Calu3 (cell line): ENCODE measurements around the gene NDUFC2. TPM values are rescaled to one million over a fixed set of nuclear protein-coding genes. Genes with fewer than 3 reads are reported as not detected.
A peak's percentile ranks its signal among the peaks of the same experiment; 100 is the strongest.

ENCODE experiments used
- BruUV-seq: library from RNA; stranded (reverse); fragments of 400-500 nt; replicated peaks from 2 replicates; lab custom pipeline; 2021; lab: Mats Ljungman, UMichigan
- CTCF ChIA-PET: fragments of 300-600 bp; sonication (Branson Sonifier 250); formaldehyde crosslinking; loops from one replicate; lab custom pipeline; 2022; ENCODE audit warnings: antibody characterized with exemption; lab: Charles Lee
- DNase-seq: peaks from one replicate; pipeline ENCODE4 v3.0.0; 2022
- H3K27ac Mint-ChIP-seq: one replicate; pipeline ENCODE4 v1.8.0; 2022; ENCODE audit warnings: mixed read lengths; ENCODE audit not compliant: unreplicated experiment
- H3K27me3 Mint-ChIP-seq: one replicate; pipeline ENCODE4 v1.8.0; 2022; ENCODE audit warnings: mixed read lengths; ENCODE audit not compliant: unreplicated experiment
- H3K36me3 Mint-ChIP-seq: one replicate; pipeline ENCODE4 v1.8.0; 2022; ENCODE audit warnings: mild to moderate bottlenecking, moderate library complexity, mixed read lengths; ENCODE audit not compliant: insufficient read depth, unreplicated experiment
- H3K4me1 Mint-ChIP-seq: one replicate; pipeline ENCODE4 v1.8.0; 2022; ENCODE audit warnings: mild to moderate bottlenecking, low read depth, mixed read lengths; ENCODE audit not compliant: unreplicated experiment
- H3K4me3 Mint-ChIP-seq: one replicate; pipeline ENCODE4 v1.8.0; 2022; ENCODE audit warnings: mild to moderate bottlenecking, low read depth, moderate library complexity, mixed read lengths; ENCODE audit not compliant: unreplicated experiment
- H3K9me3 Mint-ChIP-seq: one replicate; pipeline ENCODE4 v1.8.0; 2022; ENCODE audit warnings: low read depth, mixed read lengths; ENCODE audit not compliant: unreplicated experiment
- CTCF ChIP-seq: fragments of 200-600 bp; IDR thresholded peaks from one replicate; pipeline ENCODE4 v1.8.0; 2022; ENCODE audit warnings: antibody characterized with exemption; ENCODE audit not compliant: unreplicated experiment
- intact Hi-C: fragments of 100-400 bp; cut with micrococcal nuclease; formaldehyde crosslinking; loops from one replicate; pipeline ENCODE4 v1.10.0; 2022; ENCODE audit not compliant: unreplicated experiment
- total RNA-seq: library from RNA; stranded (reverse); gene quantifications from 2 replicates; pipeline ENCODE4 v1.2.3, GENCODE V29; 2022

NDUFC2 gene
- total RNA-seq, 1 experiment from 2014 or later = 343 TPM

- H3K9me3 Mint-ChIP-seq = peaks cover 2% of the 10 kb centered on the region
- peak overlapping the region; percentile 28 for H3K4me3 Mint-ChIP-seq
- peaks cover 59% of the 10 kb centered on the region for H3K4me1 Mint-ChIP-seq
- no peak for TF ChIP-seq CTCF
- H3K27ac Mint-ChIP-seq = peak overlapping the region; percentile 53
- no peaks in the 10 kb centered on the region for H3K27me3 Mint-ChIP-seq
- intact Hi-C loops = no loop called here
- CTCF ChIA-PET = interaction anchor here (0.6 kb wide), 1 partner anchor 108 kb away, joined by 4 read pairs; no protein-coding TSS in a partner anchor
- BruUV-seq = no TSS peak
- H3K36me3 Mint-ChIP-seq = peaks cover 50% of the 10 kb centered on the region
- DNase-seq = no peak
Measured at GRCh38 chr11:78076733-78077403, 2.8 kb downstream of the NDUFC2 start.

- Mint-ChIP-seq H3K27me3 (no peaks in the 10 kb centered on the region), H3K4me3 (peak overlapping the region; percentile 2), H3K9me3 (no peaks in the 10 kb centered on the region), H3K27ac (no peak overlapping the region), H3K4me1 (peaks cover 54% of the 10 kb centered on the region), H3K36me3 (peaks cover 36% of the 10 kb centered on the region)
- CTCF ChIA-PET = no interaction called here
- intact Hi-C loops = no loop called here
- TF ChIP-seq CTCF = no peak
- DNase-seq = peak; percentile 36
- BruUV-seq = no TSS peak
Measured at GRCh38 chr11:78074756-78075155, 4.9 kb downstream of the NDUFC2 start.

GRCh38 chr11:78072455-78072854, 7.2 kb downstream of the NDUFC2 start:
- intact Hi-C loops = no loop called here

GRCh38 chr11:78071717-78072116, 7.9 kb downstream of the NDUFC2 start:
- Mint-ChIP-seq H3K27me3 (no peaks in the 10 kb centered on the region), H3K27ac (no peak overlapping the region), H3K9me3 (no peaks in the 10 kb centered on the region), H3K4me1 (peaks cover 39% of the 10 kb centered on the region), H3K4me3 (no peak overlapping the region), H3K36me3 (peaks cover 32% of the 10 kb centered on the region)
- BruUV-seq = no TSS peak
- TF ChIP-seq CTCF = no peak
- CTCF ChIA-PET = no interaction called here
- intact Hi-C loops = no loop called here
- DNase-seq = no peak

More at GRCh38 chr11:78072455-78072854, 7.2 kb downstream of the NDUFC2 start:
- Mint-ChIP-seq H3K36me3 (peaks cover 28% of the 10 kb centered on the region), H3K27ac (no peak overlapping the region), H3K4me1 (peaks cover 43% of the 10 kb centered on the region), H3K27me3 (no peaks in the 10 kb centered on the region), H3K4me3 (peak overlapping the region; percentile 2), H3K9me3 (no peaks in the 10 kb centered on the region)
- TF ChIP-seq CTCF = no peak
- CTCF ChIA-PET = no interaction called here
- DNase-seq = no peak
- no TSS peak for BruUV-seq
